Measurements from ENCODE around the gene GALR3.
"Not testable (repeated sequence)": the region's sequence is repeated elsewhere in the genome, so short reads cannot be mapped to it uniquely, and the experiment has no call there.

Gene GALR3

GRCh38 chr22:37823134-37823985 lies at the start of gene GALR3:
Gene GALR3 (plus strand): TSS chr22:37823382. CDS start chr22:37823407, 25 bp downstream.
- DNase-seq = no peak

GRCh38 chr22:37774728-37775127 lies 48.5 kb upstream of the GALR3 start:
- no peak for DNase-seq

GRCh38 chr22:37775785-37776638 lies 47.2 kb upstream of the GALR3 start:
- DNase-seq = no peak

- no peak for DNase-seq
Observed at GRCh38 chr22:37776639-37777005, 46.6 kb upstream of the GALR3 start.

GRCh38 chr22:37777122-37777687 lies 46.0 kb upstream of the GALR3 start:
- no peak for DNase-seq

GRCh38 chr22:37778370-37779009 lies 44.7 kb upstream of the GALR3 start:
- DNase-seq = no peak

GRCh38 chr22:37781434-37782059 lies 41.6 kb upstream of the GALR3 start:
- no peak for DNase-seq

GRCh38 chr22:37782340-37783168 lies 40.6 kb upstream of the GALR3 start:
- no peak for DNase-seq

- no peak for DNase-seq
Observed at GRCh38 chr22:37784829-37785495, 38.2 kb upstream of the GALR3 start.

GRCh38 chr22:37790234-37790633 lies 32.9 kb upstream of the GALR3 start:
- no peak for DNase-seq

- DNase-seq = no peak
Observed at GRCh38 chr22:37792494-37792893, 30.7 kb upstream of the GALR3 start.

GRCh38 chr22:37794376-37794775 lies 28.8 kb upstream of the GALR3 start:
- DNase-seq = no peak

- no peak for DNase-seq
Observed at GRCh38 chr22:37796079-37796478, 27.1 kb upstream of the GALR3 start.

- DNase-seq = not testable (repeated sequence)
Observed at GRCh38 chr22:37797259-37797658, 25.9 kb upstream of the GALR3 start.

GRCh38 chr22:37797874-37798500 lies 25.2 kb upstream of the GALR3 start:
- DNase-seq = no peak

- DNase-seq = not testable (repeated sequence)
Observed at GRCh38 chr22:37799979-37800378, 23.2 kb upstream of the GALR3 start.

- DNase-seq = no peak
Observed at GRCh38 chr22:37801946-37802309, 21.3 kb upstream of the GALR3 start.

- no peak for DNase-seq
Observed at GRCh38 chr22:37802310-37803194, 20.6 kb upstream of the GALR3 start.

GRCh38 chr22:37803195-37803638 lies 20.0 kb upstream of the GALR3 start:
- DNase-seq = no peak
